ENCODE measurements around the gene RNF213.

GRCh38 chr17:80395402-80396151 is 134.9 kb downstream of the RNF213 start:
- TF ChIP-seq CTCF (IDR thresholded peaks at IDR 0.05) = no peak
- no peak for TF ChIP-seq POLR2A (IDR thresholded peaks at IDR 0.05)
